ENCODE results near the gene TMEM223. TPM values are rescaled to one million over a fixed set of nuclear protein-coding genes. Genes with fewer than 3 reads are reported as not detected.

The TMEM223 gene
- total RNA-seq, 1 experiment from 2014 or later: 20.1 TPM

DNA sequence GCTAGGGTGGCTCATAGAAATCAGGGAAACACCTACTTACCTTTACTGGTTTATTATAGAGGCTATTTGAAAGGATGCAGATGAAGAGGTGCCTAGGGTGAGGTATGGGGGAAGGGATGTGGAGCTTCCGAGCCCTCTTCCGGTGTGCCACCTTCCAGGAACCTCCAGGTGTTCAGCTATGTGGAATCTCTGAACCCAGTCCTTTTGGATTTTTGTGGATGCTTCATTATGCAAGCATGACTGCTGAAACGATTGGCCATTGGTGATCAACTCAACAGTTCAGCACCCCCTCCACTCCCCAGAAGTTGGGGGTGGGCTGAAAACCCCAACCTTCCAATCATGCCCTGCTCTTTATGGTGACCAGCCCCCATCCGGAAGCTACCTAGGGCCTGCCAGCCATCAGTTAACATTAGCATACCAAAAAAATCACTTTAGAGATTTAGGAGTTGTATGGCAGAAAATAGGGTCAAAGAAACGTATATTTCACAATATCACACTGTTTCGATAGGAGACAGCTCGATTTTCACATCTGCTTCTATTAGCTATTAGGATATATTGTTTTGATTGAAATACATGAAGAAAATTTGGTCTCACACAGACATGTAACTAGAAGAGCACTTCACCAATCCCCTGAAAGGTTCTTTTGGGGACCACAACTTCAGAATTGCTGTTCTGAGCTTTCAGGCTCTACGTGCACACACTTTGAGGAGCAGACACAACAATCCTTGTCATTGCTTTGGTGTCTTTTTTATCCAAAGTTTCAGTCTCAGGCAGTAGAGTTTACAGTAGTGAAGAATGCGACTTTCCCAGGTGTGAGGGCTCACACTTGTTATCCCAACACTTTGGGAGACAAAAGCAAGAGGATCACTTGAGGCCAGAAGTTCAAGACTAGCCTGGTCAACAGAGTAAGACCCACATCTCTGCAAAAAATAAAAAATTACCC is 33.7 kb downstream of the TMEM223 start:
- CTCF ChIA-PET: interaction anchor here (0.6 to 0.7 kb wide), 2 partner anchors 10 to 415 kb away, joined by 3 to 4 read pairs; no protein-coding TSS in a partner anchor
- in situ Hi-C loops (cut with HindIII; ENCODE audit: low pct_unique_long_range_greater_than_20kb, low sequenced_read_pairs): no loop called here

DNA sequence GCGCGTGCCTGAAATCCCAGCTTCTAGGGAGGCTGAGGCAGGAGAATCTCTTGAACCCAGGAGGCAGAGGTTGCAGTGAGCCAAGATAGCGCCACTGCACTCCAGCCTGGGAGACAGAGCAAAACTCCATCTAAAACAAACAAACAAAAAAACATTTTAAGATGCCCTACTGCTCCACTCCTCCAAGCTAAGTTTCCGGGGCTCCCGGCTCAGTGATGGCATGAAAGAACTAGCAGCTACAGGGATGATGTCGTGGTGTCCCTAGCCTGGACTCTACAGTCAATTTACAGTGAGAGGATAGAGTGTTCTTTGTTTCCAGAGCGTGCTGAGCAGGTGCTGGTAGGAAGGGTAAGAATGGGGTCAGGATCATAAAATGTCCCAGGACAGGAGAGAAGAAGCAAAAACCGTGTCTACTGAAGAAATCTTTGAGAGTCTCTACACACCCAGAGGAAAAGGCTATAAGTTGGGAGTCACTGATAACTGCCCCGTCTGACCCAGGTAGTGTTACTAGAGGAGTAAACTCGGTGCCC is 36.7 kb downstream of the TMEM223 start:
- Histone ChIP-seq H3K36me3 (ENCODE audit: control insufficient read depth, insufficient read depth, low read length) (no peaks in the 10 kb centered on the region), H3K9me3 (ENCODE audit: control insufficient read depth, insufficient read depth, low read depth, low read length) (no peaks in the 10 kb centered on the region), H3K27ac (ENCODE audit: low read length) (peak overlapping the region; percentile 98), H3K4me3 (ENCODE audit: low read depth in 2 of 2, low read length in 2 of 2) (peak overlapping the region in 1 of 2 experiments; percentile 87; a peak in 1 of 4 replicates), H3K4me1 (ENCODE audit: control insufficient read depth, insufficient read depth, low read length) (peaks cover 8% of the 10 kb centered on the region; the same call in 1 of the 2 replicates), H3K27me3 (ENCODE audit: control insufficient read depth, insufficient read depth, low read length) (no peaks in the 10 kb centered on the region)
- intact Hi-C loops (cut with micrococcal nuclease; ENCODE audit: unreplicated experiment): no loop called here
- BruUV-seq (replicated peaks): no TSS peak
- ATAC-seq (no peak), DNase-seq (ENCODE audit: low read depth, low spot score) (no peak)
- ChIA-PET CTCF (interaction anchor here (0.5 kb wide), 1 partner anchor 78 kb away, joined by 3 read pairs; no protein-coding TSS in a partner anchor), POLR2A (no interaction called here)
- in situ Hi-C loops (cut with HindIII; ENCODE audit: low pct_unique_long_range_greater_than_20kb, low sequenced_read_pairs): no loop called here
- TF ChIP-seq, protein P1, sequence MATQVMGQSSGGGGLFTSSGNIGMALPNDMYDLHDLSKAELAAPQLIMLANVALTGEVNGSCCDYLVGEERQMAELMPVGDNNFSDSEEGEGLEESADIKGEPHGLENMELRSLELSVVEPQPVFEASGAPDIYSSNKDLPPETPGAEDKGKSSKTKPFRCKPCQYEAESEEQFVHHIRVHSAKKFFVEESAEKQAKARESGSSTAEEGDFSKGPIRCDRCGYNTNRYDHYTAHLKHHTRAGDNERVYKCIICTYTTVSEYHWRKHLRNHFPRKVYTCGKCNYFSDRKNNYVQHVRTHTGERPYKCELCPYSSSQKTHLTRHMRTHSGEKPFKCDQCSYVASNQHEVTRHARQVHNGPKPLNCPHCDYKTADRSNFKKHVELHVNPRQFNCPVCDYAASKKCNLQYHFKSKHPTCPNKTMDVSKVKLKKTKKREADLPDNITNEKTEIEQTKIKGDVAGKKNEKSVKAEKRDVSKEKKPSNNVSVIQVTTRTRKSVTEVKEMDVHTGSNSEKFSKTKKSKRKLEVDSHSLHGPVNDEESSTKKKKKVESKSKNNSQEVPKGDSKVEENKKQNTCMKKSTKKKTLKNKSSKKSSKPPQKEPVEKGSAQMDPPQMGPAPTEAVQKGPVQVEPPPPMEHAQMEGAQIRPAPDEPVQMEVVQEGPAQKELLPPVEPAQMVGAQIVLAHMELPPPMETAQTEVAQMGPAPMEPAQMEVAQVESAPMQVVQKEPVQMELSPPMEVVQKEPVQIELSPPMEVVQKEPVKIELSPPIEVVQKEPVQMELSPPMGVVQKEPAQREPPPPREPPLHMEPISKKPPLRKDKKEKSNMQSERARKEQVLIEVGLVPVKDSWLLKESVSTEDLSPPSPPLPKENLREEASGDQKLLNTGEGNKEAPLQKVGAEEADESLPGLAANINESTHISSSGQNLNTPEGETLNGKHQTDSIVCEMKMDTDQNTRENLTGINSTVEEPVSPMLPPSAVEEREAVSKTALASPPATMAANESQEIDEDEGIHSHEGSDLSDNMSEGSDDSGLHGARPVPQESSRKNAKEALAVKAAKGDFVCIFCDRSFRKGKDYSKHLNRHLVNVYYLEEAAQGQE (IDR thresholded peaks at IDR 0.05; ENCODE audit: insufficient read depth in 1 of 2, low read depth in 2 of 2, low read length in 1 of 2): no peak

More for the DNA sequence above, 33.7 kb downstream of the TMEM223 start:
- no peak overlapping the region for H3K4me3 ChIP-seq (ENCODE audit: low read depth in 2 of 2, low read length in 2 of 2)
- no peak for DNase-seq (ENCODE audit: low read depth, low spot score)
- H3K27me3 ChIP-seq (ENCODE audit: control insufficient read depth, insufficient read depth, low read length): no peaks in the 10 kb centered on the region
- no peaks in the 10 kb centered on the region for H3K9me3 ChIP-seq (ENCODE audit: control insufficient read depth, insufficient read depth, low read depth, low read length)
- TF ChIP-seq, protein P2, sequence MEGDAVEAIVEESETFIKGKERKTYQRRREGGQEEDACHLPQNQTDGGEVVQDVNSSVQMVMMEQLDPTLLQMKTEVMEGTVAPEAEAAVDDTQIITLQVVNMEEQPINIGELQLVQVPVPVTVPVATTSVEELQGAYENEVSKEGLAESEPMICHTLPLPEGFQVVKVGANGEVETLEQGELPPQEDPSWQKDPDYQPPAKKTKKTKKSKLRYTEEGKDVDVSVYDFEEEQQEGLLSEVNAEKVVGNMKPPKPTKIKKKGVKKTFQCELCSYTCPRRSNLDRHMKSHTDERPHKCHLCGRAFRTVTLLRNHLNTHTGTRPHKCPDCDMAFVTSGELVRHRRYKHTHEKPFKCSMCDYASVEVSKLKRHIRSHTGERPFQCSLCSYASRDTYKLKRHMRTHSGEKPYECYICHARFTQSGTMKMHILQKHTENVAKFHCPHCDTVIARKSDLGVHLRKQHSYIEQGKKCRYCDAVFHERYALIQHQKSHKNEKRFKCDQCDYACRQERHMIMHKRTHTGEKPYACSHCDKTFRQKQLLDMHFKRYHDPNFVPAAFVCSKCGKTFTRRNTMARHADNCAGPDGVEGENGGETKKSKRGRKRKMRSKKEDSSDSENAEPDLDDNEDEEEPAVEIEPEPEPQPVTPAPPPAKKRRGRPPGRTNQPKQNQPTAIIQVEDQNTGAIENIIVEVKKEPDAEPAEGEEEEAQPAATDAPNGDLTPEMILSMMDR (IDR thresholded peaks at IDR 0.05): no peak
- no TSS peak for BruUV-seq (replicated peaks)
- no peak for ATAC-seq
- peaks cover 13% of the 10 kb centered on the region for H3K4me1 ChIP-seq (ENCODE audit: control insufficient read depth, insufficient read depth, low read length)
- POLR2A ChIA-PET: no interaction called here
- peaks cover 2% of the 10 kb centered on the region; the same call in 1 of the 2 replicates for H3K36me3 ChIP-seq (ENCODE audit: control insufficient read depth, insufficient read depth, low read length)
- H3K27ac ChIP-seq (ENCODE audit: low read length): no peak overlapping the region
- intact Hi-C loops (cut with micrococcal nuclease; ENCODE audit: unreplicated experiment): no loop called here

All from Panc1 (cell line).